GM12892 (cell line): ENCODE data around the gene FAM98C.
A peak's percentile ranks its signal among the peaks of the same experiment; 100 is the strongest.

Source experiments
- DNase-seq: peaks from one replicate; pipeline ENCODE4 v3.0.0; 2011; ENCODE audit not compliant: insufficient read length
- FAIRE-seq: peaks from 2 replicates; lab custom pipeline; 2011; peaks lifted over from hg19 to GRCh38; lab: Jason Lieb, UNC
- POLR2A ChIP-seq: IDR thresholded peaks from 2 replicates; pipeline ENCODE4 v1.6.1; 2011; ENCODE audit warnings: low read depth, low read length, control low read depth
- POLR2AphosphoS5 ChIP-seq: IDR thresholded peaks from 2 replicates; pipeline ENCODE4 v1.6.1; 2011; ENCODE audit warnings: low read depth, low read length, control low read depth
- TAF1 ChIP-seq: IDR thresholded peaks from 2 replicates; pipeline ENCODE4 v1.6.1; 2011; ENCODE audit warnings: low read depth, mild to moderate bottlenecking, control low read depth, low read length, borderline replicate concordance

FAM98C gene

DNA sequence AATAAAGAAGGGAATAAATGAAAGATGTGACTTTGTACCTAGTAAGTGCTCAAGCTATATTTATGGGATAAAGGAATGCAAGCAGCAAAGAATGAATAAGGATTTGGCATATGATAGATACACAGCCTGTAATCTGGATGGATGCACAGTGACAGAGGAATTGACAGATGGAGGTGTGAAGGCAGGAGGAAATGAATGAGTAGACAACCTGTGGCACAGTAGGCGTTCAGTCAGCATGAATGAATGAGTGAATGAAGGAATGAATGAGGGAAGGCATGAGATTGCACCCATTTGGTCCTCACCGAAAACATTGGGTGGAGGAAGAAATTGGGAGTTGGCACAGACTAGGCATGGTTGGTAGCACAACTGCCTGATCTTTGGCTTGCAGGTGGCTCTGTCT lies 33.3 kb upstream of the FAM98C start:
- DNase-seq (no peak), FAIRE-seq (no peak)
- TF ChIP-seq POLR2A = no peak
- TF ChIP-seq TAF1 = no peak
- no peak for TF ChIP-seq POLR2AphosphoS5

DNA sequence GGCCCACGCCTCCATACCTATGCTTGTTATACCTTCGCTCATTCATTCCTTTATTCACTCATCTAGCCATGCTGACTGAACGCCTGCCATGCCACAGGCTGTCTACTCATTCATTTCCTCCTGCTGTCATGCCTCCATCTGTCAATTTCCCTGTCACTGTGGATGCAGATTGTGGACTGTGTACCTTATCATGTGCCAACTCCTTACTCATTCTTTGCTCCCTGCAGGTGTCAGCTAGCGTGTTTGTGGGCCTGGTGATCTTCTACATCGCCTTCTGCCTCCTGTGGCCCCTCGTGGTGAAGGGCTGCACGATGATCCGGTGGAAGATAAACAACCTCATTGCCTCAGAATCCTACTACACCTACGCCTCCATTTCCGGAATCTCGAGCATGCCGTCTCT lies 32.6 kb upstream of the FAM98C start:
- TF ChIP-seq POLR2A (no peak), TAF1 (no peak), POLR2AphosphoS5 (no peak)
- no peak for DNase-seq
- no peak for FAIRE-seq

DNA sequence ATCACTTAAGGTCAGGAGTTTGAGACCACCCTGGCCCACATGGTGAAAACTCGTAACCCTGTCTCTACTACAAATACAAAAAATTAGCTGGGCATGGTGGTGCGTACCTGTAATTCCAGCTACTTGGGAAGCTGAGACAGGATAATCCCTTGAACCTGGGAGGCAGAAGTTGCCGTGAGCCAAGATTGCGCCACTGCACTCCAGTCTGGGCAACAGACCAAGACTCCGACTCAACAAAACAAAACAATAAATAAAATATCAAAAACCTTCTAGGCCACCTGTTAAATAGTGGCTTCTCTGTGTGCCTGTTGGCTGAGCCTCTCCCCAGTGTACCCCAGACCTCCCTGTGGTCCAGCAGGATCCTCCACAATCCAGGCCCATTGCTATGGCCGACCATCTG lies 31.8 kb upstream of the FAM98C start:
- TF ChIP-seq POLR2AphosphoS5 (no peak), TAF1 (no peak), POLR2A (no peak)
- FAIRE-seq = no peak
- no peak for DNase-seq

DNA sequence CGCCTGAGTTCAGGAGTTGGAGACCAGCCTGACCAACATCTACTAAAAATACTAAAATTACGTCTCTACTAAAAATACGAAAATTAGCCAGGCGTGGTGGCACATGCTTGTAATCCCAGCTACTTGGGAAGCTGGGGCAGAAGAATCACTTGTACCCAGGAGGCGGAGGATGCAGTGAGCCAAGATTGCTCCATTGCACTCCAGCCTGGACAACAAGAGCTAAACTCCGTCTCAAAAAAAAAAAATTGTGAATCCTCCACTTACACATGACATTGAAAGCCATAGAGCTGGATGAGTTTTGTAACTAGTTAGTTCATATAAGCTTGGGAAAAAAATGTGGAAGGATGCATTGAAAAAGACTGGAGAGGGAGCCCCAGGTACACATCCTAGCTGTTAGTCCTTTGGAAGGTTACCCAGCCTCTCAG lies 29.0 kb upstream of the FAM98C start:
- DNase-seq = no peak
- TF ChIP-seq TAF1 (no peak), POLR2AphosphoS5 (no peak), POLR2A (no peak)
- FAIRE-seq = no peak

DNA sequence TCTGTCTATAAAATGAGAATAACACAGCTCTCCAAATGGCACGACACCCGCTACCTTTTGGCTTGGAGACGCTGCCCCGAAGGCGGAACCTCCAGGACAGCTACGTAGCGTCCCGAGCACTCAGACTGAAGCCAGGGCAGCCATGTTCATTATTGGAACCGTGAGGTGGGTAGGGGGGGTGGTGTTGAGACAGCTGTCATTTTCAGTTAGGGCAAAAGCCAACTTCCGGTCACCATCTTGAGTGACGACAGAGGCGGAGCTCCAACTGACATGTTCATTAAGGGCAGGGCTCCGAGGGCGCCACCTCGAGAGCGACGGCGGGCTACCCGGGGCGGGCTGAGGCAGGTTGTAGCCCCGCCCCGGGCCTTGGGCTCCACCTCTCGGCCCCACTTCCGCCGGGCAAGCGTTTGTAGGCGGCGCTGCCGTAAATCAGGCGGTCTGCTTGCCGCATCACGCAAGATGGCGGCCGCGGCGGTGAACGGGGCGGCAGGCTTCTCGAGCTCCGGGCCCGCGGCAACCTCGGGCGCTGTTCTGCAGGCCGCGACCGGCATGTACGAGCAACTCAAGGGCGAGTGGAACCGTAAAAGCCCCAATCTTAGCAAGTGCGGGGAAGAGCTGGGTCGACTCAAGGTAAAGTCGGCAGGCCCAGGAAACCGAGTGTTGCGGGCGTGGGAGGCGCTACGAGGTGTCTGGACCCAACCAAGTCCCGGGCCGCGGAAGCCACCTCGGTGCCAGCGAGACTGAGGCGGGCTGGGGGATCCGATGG lies 28.4 kb upstream of the FAM98C start, which contains the start of gene PSMD8:
Gene PSMD8, plus strand, starts transcription at position 240 of the 766 bp plus-strand sequence. Its CDS starts 31 bp downstream, at position 271.
- DNase-seq (peak; percentile 95), FAIRE-seq (peak; percentile 99)
- TF ChIP-seq TAF1 = peak; percentile 98
- TF ChIP-seq POLR2A = peak; percentile 98
- peak; percentile 92 for TF ChIP-seq POLR2AphosphoS5

DNA sequence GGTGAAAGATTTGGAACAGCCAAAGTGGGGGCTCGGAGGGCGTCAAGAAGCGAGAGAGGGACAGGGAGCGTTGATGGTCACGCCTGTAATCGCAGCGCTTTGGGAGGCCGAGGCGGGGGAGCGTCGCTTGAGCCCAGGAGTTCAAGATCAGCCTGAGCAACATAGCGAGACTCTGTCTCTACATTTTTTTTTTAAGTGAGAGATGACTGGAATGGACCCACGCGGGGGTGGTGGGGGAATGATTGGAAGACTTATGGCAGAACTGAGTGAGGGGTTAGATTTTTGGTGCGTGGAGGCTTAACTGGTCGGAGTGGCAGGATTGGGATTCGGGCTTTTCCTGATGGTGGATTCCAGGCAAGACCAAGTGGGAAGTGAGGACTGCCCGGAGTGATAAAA lies 27.8 kb upstream of the FAM98C start:
- DNase-seq = no peak
- TF ChIP-seq TAF1 (no peak), POLR2AphosphoS5 (no peak), POLR2A (no peak)
- FAIRE-seq = no peak

DNA sequence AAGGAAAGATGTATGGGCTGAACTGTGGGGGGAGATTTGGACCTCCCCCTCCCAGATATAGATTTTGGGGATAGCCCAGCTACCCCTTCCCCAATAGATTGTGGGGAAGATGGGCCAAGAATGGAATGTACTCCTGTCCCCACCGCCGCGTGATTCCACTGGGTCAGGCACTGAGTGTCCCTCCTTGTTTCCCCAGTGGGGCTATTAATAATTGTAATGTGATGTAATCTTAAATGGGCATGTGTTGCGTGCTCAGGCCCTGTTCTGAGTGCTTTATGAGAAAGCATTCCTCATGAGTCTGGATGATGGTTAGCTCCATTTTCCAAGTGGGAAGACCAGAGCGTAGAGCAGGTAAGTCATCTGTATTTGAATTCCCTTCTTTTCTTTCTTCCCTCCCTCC lies 27.1 kb upstream of the FAM98C start:
- TF ChIP-seq TAF1 = no peak
- no peak for TF ChIP-seq POLR2AphosphoS5
- no peak for TF ChIP-seq POLR2A
- no peak for DNase-seq
- FAIRE-seq = peak; percentile 9

DNA sequence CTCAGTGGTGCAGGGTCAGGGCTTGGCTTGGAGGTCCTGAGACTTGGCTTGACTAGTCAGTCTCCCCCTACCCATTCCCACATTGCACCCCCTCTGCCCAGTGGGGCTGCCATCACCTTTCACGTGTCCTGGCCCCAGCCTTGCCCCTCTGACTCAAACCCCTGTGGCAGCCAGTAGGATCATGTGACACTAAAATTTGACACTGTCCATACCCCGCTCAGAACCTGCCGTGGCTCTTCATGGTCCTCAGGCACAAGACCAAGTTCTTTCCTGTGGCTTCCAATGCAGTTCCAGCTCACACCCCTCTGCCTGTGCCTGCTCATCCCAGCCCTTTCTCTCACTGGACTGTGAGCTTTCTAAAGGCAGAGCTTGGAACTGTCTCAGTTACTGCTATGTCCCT lies 26.3 kb upstream of the FAM98C start:
- FAIRE-seq (no peak), DNase-seq (no peak)
- TF ChIP-seq TAF1 (no peak), POLR2A (no peak), POLR2AphosphoS5 (no peak)

DNA sequence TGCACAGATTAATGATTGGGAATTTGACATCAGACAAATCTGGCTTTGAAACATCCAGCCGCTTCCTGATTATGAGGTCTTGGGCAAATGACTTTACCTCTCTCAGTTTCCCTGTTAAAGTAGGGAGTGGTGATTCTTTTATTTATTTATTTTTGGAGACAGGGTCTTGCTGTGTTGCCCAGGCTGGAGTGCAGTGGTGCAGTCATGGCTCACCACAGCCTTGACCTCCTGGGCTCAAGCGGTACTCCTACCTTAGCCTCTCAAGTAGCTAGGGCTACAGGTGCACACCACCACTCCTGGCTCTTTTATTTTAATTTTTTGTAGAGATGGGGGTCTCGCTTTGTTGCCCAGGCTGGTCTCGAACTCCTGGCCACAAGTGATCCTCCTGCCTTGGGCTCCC lies 25.8 kb upstream of the FAM98C start:
- TF ChIP-seq TAF1 = no peak
- no peak for TF ChIP-seq POLR2AphosphoS5
- TF ChIP-seq POLR2A = no peak
- no peak for FAIRE-seq
- no peak for DNase-seq

DNA sequence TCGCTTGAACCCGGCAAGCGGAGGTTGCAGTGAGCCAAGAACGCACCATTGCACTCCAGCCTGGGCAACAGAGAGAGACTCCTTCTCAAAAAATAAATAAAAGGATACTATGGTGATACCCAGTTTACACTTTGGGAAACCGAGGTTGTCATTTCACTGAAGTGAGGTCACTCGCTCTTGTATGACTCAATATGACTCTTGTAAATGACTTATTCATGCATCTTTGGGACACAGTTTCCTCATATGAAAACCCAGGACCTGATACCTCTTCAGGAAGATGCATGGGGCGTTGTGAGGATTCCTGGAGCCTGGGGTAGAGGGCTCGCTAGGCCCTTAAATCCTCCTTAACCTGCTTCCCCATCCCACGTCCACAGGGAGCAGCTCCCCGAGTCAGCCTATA lies 24.0 kb upstream of the FAM98C start:
- no peak for TF ChIP-seq TAF1
- TF ChIP-seq POLR2AphosphoS5 = no peak
- TF ChIP-seq POLR2A = no peak
- DNase-seq (no peak), FAIRE-seq (no peak)

DNA sequence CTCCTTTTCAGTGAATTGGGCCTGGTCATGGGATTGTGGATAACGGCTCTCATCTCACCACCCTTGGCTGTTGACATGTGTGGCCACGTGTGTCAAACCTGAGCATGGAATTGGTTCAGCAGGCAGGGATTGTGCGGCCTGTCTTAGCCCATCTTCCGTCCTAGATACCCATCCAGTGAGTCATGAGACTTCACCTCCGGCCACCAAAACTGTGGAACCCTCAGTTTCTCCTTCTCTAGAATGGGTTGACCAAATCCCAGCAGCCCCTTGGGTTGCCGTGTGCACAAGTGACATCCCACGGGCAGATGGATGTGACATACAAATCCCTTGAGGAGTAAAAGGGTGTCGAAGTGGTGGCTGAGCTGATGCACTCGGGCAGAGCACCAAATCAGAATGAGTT lies 21.8 kb upstream of the FAM98C start:
- no peak for DNase-seq
- TF ChIP-seq POLR2A (no peak), TAF1 (no peak), POLR2AphosphoS5 (no peak)
- no peak for FAIRE-seq

DNA sequence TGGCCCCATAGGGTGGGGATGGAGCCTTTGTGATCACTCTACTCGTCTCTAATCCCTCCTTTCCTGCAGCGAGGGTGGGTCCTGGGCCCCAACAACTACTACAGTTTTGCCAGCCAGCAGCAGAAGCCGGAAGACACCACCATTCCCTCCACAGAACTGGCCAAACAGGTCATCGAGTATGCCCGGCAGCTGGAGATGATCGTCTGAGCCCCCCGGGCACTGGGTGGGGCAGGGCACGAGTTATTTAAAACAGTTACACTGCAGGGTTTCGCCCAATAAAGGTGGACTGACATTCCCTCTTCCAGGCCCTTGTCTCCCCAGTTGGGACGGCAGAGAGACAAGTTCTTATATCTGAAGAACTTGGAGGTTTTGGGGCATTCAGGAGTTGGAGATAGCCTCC lies 19.7 kb upstream of the FAM98C start:
- FAIRE-seq (no peak), DNase-seq (no peak)
- TF ChIP-seq POLR2AphosphoS5 = no peak
- TF ChIP-seq TAF1 = no peak
- no peak for TF ChIP-seq POLR2A
